K562 (cell line): ENCODE measurements around the gene ITPR1.

Experiments used
- CHD4 ChIP-seq: fragments of 200-600 bp; sonication (generic); IDR thresholded peaks from 3 replicates; pipeline ENCODE4 v1.6.1; 2012; ENCODE audit warnings: low read depth, mild to moderate bottlenecking, mixed read lengths, low read length, inconsistent platforms; ENCODE audit not compliant: insufficient read depth, insufficient replicate concordance, poor library complexity, severe bottlenecking
- CTCF ChIP-seq, 3 experiments: IDR thresholded peaks in 2 of 3; conservative IDR thresholded peaks in 1 of 3; 2 replicates each; pipeline ENCODE4 v1.5.1; 2011 to 2012; ENCODE audit warnings: low read length in 3 of 3, mild to moderate bottlenecking in 3 of 3, control low read depth in 2 of 3, improper control_type of control experiment in 1 of 3, inconsistent platforms in 1 of 3, low read depth in 1 of 3, mixed read lengths in 1 of 3, moderate library complexity in 1 of 3; ENCODE audit not compliant: insufficient read depth in 2 of 3
- RBM22 ChIP-seq: fragments of 200-400 bp; formaldehyde crosslinking; IDR thresholded peaks from 2 replicates; pipeline ENCODE4 v1.6.1; 2018; ENCODE audit warnings: low read length, low read depth; ENCODE audit not compliant: poor library complexity, severe bottlenecking
- SLC30A9 ChIP-seq: fragments of 250-450 bp; sonication (Bioruptor Pico); IDR thresholded peaks from 2 replicates; pipeline ENCODE4 v1.8.0; 2022; ENCODE audit warnings: mild to moderate bottlenecking, moderate library complexity
- STAT5A ChIP-seq: IDR thresholded peaks from 2 replicates; pipeline ENCODE4 v1.6.1; 2012; ENCODE audit warnings: low read length, inconsistent platforms, borderline replicate concordance
- ZNF174 ChIP-seq: fragments of 250-450 bp; sonication (Bioruptor Pico); IDR thresholded peaks from 2 replicates; pipeline ENCODE4 v1.4.0; 2020; ENCODE audit warnings: mild to moderate bottlenecking
- ZNF263 ChIP-seq: sonication (generic); formaldehyde crosslinking; IDR thresholded peaks from 2 replicates; pipeline ENCODE4 v1.8.0; 2022; ENCODE audit warnings: mild to moderate bottlenecking, missing genetic modification reagents, borderline replicate concordance
- ZNF384 ChIP-seq: IDR thresholded peaks from 2 replicates; pipeline ENCODE4 v1.6.1; 2012; ENCODE audit warnings: low read depth, low read length, improper control_type of control experiment
- ZSCAN29 ChIP-seq: fragments of 450-650 bp; IDR thresholded peaks from 2 replicates; pipeline ENCODE4 v1.6.1; 2017

- TF ChIP-seq RBM22: no peak
- TF ChIP-seq ZSCAN29: no peak
- no peak for TF ChIP-seq CTCF (IDR thresholded peaks at IDR 0.05 in 2 of 3, conservative IDR thresholded peaks at IDR 0.05 in 1 of 3; ENCODE audit: insufficient read depth in 2 of 3, low read depth in 1 of 3, low read length in 3 of 3)
- TF ChIP-seq ZNF263 (CRISPR knock-in tag): no peak
- no peak for TF ChIP-seq SLC30A9
- no peak for TF ChIP-seq ZNF174
- no peak for TF ChIP-seq ZNF384
- TF ChIP-seq CHD4: no peak
- TF ChIP-seq STAT5A: no peak
These were observed 391.7 kb downstream of the ITPR1 start for GRCh38 chr3:4884888-4885287.
